Measurements from ENCODE around the gene CHST11.

- TF ChIP-seq EZH2 (IDR thresholded peaks at IDR 0.05) = no peak
- TF ChIP-seq POLR2AphosphoS5 (IDR thresholded peaks at IDR 0.05; ENCODE audit: borderline replicate concordance, low read depth, low read length) = no peak
- no peak for TF ChIP-seq FOXP2 (optimal IDR thresholded peaks at IDR 0.05; ENCODE audit: control extremely low read depth, extremely low read length, insufficient read depth)
These were observed 176.0 kb downstream of the CHST11 start for GRCh38 chr12:104632724-104633201.
